HG02763 (cell line): ENCODE data around the gene LRRC8E.
"Not testable (repeated sequence)": the region's sequence is repeated elsewhere in the genome, so short reads cannot be mapped to it uniquely, and the experiment has no call there.

Source experiments
- ATAC-seq: cut with Tn5 transposase; IDR thresholded peaks from one replicate; pipeline ENCODE4 v1.9.1; 2021; ENCODE audit warnings: mild to moderate bottlenecking, moderate library complexity; ENCODE audit not compliant: unreplicated experiment

The LRRC8E gene

DNA sequence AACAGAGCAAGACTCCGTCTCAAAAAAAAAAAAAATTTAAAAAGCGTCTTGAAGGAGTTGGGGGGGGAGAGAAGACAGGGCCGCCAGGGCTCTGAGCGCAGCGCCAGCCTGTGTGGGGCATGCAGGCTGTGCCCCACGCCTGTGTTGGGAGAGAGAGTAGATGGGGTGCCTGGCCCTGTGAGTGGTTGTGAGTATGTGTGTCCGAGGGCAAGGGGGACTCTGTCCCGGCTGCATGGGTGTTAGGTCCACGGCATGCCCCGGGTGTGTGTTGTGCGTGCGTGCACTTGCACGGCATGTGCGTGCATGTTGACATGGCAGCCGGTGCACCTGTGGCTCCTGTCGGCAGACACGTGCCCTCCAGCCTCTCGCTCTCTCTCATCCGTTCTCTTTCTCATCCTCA lies 18.8 kb downstream of the LRRC8E start:
- no peak for ATAC-seq

DNA sequence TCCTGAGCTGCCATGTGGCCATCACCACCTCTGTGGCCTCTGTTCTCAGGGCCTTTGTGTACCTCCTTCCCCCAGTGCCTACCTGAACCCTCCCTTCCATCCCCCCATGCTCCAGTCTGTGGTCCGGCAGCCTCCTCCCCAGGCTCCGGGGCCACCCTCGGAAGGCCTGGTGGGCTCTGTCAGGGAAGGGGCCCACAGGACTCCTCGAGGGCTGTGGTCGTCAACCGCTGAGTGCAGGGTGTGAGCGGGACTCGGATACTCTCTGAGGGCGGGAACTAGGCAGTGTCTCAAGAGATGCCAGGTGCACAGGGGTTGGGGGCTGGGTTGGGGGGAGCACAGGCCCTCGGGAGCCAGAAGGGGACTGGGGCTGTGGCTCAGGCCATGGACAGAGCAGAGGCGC lies 19.2 kb downstream of the LRRC8E start:
- no peak for ATAC-seq

DNA sequence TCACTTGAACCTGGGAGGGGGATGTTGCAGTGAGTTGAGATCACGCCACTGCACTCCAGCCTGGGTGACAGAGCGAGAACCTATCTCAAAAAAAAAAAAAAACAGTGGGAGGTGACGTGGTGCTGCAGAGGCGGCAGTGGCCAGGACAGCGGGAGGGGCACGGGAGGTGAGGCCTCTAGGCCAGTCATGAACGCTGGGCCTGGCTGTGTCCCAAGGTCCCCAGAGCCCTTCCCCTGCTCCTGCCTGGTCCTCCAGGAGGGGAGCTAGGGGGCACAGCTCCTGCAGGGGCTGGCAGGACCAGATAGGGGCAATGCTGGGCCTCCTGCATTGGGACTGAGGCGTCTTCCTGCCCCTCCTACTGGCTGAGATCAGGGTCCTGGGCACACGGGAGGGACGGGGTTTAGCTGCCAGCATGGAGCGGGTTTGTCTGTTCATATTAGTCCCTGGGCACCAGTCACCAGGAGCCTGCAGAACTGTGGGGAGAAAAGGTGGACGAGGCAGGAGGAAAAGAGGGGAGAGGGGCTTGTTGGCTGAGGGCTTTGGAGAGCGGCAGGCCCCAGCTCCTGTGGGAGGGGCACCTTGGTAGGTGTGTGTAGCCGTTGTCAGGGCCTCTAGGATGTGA lies 19.9 kb downstream of the LRRC8E start:
- no peak for ATAC-seq

DNA sequence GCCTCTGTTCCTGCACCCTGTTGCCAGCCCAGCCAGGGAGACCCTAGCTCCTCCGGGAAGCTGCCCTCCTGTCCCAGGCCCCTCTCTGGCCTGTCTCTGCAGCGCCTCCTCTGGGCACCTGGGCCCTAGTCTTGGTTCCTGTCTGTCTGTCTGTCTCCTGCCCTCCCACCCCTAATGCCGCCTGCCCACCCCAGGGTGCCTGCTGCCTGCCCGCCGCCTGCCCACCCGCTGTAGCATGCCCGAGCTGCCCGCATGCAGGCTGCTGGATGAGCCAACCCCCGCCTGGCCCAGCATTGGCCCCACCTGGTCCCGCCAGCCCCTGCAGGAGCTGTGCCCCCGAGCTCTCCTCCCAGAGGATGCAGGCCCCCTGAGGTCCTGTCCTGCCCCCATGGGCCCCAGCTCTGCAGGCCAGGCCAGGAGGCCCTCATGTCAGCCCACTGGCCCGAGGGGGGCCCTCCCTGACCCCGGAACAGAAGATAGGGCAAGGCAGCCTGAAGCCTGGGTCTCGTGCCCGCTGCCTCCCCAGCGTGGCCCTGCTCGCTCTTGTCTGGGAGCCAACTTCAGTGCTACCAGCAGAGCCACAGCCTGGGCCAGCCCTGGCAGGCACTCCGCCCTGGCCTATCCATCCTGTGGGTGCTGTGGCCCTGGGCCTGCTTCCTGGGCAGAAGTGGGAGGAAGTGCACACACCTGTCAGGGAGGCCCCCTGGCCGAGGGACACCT lies 20.6 kb downstream of the LRRC8E start:
- ATAC-seq: no peak

DNA sequence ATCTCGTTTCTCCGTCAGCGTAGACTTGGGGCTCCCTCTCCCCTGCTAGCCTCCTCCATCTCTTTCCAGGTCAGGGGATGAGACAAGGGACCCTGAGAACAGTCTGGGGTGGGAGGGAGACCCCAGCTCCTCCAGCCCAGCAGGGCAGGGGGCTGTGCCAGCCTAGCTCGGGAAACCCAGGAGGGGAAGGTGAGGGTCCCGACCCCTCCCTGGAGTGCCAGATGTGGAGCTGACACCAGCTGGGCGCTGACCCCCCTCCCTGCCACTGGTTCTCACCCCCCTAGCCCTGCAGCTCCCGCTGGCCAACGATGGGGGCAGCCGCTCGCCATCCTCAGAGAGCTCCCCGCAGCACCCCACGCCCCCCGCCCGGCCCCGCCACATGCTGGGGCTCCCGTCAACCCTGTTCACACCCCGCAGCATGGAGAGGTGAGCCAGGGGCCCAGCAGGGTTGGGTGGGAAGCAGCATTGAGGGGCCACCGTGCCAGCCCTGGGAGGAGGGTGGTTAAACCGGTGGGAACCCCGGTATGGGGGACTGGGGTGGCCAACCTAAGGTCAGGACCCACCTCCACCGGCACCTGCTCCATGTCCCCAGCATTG lies 21.3 kb downstream of the LRRC8E start:
- no peak for ATAC-seq

DNA sequence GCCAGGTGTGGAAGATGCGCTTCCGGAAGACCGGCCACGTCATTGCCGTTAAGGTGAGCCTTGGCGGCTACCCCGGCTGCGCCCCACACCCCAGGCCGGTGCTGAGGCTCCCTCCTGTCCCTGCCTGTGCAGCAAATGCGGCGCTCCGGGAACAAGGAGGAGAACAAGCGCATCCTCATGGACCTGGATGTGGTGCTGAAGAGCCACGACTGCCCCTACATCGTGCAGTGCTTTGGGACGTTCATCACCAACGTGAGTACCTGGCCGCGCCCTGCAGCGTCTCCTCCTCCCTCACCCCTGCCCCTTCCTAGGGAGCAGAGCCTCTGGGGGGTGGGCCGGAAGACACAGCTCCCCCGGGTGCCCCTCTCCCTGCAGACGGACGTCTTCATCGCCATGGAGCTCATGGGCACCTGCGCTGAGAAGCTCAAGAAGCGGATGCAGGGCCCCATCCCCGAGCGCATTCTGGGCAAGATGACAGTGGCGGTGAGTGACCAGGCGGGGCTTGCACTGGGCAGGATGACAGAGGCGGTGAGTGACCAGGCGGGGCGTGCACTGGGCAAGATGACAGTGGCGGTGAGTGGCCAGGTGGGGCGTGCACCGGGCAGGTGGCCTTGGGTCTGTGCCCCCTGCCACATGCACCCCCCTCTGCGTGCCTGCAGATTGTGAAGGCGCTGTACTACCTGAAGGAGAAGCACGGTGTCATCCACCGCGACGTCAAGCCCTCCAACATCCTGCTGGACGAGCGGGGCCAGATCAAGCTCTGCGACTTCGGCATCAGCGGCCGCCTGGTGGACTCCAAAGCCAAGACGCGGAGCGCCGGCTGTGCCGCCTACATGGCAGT lies 22.2 kb downstream of the LRRC8E start:
- ATAC-seq: no peak

DNA sequence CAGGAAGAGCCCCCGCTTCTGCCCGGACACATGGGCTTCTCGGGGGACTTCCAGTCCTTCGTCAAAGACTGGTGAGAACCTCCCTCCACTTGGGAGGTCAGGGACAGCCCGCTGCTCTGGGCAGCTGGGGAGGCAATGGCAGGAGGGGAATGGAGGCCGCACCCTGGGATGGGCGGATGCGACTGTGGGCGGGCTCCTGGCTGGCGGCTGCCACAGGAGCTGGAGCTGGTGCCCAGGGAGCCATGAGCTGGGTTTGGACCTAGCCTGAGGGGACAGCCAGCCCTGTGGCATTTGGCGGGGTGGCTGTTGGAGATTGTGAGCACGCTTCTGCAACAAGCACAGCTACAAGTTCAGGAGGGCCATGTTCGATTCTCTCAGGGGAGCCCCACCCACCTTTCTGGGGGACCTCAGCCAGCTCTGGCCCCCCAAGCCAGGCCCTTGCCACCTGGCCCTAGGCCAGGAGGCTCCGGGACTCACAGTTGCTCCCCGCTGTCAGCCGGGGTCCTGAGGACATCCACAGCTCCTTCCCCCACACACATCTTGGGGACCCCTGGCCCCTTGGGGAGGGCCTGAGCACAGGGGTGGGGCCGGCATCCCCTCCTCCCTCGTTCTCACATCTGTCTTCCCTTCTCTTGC lies 23.3 kb downstream of the LRRC8E start:
- ATAC-seq: no peak

DNA sequence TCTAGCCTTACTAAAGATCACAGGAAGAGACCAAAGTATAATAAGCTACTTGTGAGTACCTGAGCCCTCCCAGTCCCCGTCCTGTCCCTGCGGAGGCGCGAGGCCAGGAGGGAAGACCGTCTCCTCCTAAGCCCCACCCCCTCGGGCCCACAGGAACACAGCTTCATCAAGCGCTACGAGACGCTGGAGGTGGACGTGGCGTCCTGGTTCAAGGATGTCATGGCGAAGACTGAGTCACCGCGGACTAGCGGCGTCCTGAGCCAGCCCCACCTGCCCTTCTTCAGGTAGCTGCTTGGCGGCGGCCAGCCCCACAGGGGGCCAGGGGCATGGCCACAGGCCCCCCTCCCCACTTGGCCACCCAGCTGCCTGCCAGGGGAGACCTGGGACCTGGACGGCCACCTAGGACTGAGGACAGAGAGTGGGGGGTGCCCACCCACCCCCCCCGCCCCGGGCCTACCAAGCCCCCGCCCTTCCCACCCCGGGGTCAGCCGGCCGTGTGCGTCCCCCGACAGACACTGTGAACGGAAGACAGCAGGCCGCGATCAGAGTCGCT lies 23.9 kb downstream of the LRRC8E start:
- no peak for ATAC-seq

DNA sequence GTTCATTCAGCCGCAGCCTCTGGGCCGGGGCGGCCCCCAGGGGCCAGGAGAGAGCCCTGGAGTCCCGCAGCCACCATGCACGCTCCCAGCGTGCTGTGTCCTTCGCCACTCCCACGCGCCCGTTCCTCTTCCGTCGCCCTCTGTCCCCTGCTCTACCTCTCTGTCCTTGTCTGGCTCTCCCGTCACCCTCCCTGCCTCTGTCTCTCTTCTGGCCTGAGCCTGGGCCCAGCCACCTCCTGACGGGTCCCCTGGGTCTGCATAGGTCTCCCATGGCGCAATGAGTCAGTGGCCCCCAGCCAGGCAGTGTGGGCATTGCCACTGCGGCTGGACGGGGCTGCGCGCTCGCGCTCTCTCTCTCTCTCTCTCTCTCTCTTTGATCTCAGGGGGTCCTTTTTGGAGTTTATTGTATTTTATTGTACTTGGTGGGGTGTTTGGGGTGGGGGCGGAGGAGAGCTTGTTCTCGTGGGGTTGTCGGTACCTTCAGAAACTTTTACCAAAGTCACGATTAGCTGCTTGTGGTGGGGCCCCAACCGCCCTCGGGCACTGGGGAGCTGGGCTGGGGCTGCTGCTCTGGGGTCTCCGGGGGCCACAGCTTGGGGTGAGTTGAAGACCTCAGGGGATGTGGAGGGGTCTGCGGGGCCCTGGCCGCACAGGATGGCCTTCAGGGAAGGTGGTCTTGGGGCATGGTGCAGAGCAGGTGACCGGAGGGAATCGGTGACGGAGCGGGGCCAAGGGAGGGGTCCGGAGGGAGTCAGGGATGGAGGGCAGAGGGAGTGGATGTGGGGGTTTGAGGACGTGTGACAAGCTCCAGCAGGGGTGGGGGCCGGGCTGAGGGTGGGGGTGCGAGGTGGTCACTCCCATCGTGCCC lies 24.6 kb downstream of the LRRC8E start:
- no peak for ATAC-seq

DNA sequence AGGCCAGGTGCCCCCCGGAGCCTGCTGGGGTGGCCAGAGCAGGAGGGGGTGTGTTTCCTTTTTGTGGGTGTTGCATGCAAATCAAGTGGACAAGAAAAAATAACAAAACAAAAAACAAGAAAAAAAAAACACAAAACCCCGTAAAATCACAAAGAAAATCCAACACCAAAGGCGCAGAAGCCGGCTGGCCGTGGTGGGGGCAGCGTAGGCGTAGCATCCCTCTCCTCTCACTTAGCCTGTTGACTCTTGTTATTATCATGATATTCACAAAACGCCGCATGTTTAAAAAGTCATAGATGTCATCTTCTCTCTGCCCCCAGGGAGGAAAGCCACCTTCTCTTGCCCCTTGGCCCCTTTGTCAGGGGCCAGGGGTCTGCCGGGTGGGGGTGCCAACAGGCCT lies 25.3 kb downstream of the LRRC8E start:
- no peak for ATAC-seq

DNA sequence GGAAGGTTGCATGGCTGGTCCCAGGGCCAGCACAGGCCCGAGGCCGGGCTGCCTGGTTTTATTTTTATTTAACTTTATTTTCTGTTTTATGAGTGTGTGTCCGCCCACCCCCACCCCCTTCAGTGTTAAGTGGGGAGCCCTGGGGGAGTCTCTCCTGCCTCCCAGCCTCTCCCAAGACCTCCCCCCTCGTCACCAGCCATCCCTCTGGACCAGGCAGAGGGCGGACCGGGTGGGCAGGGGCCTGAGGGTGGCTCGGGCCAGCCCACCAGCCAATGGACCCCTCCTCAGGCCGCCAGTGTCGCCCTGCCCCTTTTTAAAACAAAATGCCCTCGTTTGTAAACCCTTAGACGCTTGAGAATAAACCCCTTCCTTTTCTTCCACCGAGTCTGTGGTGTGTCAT lies 25.8 kb downstream of the LRRC8E start:
- no peak for ATAC-seq

DNA sequence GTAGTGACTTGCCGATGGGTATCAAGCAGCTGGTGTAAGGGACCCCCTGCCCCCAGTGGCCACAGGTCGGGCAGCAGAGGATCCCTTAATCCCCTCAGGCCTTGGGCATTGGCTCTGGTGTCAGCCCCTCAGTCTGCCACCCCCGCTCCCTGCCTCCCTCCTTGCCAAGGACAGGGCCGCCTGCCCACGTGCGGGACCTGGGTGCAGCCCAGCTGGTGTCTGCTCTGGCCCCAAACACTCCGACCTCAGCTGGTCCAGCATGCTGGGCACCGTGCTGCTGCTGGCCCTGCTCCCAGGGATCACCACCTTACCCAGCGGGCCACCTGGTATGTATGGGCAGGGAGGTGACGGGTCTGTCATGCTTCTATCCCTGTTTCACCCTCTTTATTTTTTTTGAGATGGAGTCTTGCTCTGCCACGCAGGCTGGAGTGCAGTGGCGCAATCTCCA lies 26.3 kb downstream of the LRRC8E start, which contains the start of gene TGFBR3L:
TGFBR3L (plus strand) TSS at position 233 of the 448 bp plus-strand sequence.
- ATAC-seq: no peak

DNA sequence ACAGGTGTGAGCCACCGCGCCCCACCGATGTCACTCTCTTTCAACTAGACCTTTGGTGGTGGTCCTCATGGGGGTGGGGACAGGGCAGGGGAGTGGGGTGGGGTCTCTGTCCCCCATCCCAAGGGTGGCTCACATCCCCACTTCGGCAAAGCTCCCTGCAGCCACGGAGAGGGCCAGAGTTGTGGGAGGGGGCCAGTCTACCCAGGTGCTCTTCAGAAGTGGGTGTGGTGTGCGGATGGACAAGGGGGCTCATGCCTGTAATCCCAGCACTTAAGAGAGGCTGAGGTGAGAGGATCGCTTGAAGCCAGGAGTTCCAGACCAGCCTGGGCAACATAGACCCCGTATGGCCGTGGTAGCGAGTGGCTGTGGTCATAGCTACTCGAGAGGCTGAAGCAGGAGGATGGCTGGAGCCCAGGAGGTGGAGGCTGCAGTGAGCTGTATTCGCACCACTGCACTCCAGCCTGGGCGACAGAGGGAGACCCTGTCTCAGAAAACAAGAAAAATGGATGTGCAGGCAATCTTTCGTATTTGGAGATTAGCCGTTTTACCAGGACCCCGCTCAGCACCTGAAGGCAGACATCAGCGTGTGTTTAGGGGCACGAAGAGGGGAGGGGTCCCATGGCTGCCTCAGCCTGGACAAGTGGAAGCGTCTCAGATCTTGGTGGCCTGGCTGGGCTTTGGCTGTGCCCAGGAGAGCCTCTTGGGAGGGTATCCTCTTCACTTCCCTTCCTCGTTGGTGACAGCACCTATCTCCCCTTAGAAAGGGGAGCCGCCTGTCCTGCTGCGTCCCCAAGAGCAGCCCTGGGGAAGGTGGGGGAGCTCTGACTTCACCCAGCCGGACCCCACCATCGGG lies 27.2 kb downstream of the LRRC8E start:
- no peak for ATAC-seq

DNA sequence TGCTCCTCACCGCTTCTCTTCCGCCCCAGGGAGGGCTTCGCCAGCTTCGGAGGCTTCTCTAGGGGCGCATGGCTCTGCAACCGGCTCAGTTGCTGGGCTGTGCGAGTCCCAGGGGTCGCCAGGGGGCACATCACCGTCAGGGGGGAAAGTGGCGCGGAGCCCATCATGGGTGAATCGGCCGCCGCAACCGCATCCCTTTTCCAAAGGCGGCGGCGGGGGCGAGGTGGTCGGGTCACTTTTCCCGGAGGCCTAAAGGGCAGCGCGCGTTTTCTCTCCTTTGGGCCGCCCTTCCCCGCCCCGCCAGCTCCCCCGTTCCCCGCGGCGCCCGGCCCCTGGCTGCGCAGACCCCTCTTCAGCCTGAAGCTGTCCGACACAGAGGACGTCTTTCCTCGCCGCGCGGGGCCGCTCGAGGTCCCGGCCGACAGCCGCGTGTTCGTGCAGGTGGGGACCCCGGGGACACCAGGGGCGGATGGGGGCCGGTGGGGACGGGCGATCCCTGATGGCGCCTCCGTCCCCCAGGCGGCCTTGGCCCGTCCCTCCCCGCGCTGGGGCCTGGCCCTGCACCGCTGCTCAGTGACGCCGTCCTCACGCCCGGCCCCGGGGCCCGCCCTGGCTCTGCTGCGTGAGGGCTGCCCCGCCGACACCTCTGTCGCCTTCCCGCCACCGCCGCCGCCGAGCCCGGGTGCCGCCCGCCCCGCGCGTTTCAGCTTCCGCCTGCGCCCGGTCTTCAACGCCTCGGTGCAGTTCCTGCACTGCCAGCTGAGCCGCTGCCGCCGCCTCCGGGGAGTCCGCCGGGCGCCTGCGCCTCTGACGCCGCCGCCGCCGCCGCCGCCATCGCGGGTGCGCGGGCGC lies 28.0 kb downstream of the LRRC8E start:
- ATAC-seq: no peak

DNA sequence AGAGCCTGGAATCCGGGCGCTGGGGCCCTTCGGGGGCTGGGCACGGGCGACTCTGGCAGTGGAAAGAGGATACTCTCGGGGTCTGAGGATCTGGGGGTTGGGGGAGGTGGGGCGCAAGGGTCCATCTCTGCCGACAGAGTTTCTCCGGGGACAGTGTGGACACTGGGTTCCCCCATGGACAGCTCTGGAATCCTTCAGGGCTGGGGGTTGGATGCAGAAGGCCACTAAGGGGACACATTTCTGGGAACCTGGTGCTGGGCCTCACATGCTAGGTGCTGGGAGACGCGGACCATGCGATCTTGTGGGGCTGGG lies 28.6 kb downstream of the LRRC8E start:
- no peak for ATAC-seq

DNA sequence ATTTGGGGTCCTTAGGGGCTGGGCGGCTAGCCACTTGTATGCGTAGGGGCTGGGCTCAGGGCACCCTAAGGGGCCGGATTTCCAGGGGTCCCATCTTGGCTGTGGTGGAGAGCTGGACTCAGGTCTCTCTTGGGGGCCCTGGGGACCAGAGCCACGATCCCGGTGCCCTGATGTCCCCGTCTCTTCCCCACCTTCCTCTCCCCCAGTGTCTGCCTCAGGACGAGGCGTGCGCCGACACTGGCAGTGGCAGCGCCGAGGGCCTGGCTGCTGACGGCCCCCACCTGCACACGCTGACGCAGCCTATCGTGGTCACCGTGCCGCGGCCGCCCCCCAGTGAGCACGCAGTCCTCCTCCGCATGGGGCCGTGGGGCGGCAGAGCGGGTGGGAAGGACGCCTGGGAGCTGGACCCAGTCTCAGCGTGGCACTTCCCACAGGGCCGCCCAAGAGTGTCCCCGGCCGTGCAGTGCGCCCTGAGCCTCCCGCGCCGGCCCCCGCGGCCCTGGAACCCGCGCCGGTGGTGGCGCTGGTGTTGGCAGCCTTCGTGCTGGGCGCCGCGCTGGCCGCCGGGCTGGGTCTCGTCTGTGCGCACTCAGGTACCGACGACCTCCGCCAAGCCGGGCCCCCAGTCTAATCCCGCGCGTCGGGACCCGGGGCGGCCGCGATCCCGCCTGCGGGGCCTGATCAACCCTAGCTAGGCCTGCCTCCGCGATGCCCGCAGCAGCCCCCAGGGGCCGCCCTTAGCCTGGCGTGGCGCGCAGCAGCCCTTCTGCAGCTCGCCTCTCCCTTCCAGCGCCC lies 29.2 kb downstream of the LRRC8E start:
- ATAC-seq: no peak

DNA sequence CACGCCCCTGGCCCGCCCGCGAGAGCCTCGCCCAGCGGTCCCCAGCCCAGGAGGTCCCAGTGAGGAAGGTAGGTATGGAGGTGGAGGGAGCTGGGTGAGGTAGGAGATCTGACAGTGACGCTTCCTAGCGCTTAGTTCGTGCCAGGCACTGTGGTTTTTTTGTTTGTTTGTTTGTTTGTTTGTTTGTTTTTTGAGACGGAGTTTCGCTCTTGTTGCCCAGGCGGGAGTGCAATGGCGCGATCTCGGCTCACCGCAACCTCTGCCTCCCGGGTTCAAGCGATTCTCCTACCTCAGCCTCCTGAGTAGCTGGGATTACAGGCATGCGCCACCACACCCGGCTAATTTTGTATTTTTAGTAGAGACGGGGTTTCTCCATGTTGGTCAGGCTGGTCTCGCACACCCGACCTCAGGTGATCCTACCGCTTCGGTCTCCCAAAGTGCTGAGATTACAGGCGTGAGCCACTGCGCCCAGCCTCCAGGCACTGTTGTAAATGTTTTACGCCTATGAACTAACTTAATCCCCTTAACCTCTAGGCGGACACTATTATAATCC lies 29.8 kb downstream of the LRRC8E start:
- ATAC-seq: not testable (repeated sequence)
